Pancreas (tissue), 10 donors: ENCODE measurements around the gene LRRIQ4. TPM values are rescaled to one million over a fixed set of nuclear protein-coding genes. Genes with fewer than 3 reads are reported as not detected.

ENCODE experiments used
- ATAC-seq, 4 donors: fragments of 200-7000 bp; cut with Tn5 transposase; one replicate each; pipeline versions ENCODE4 v1.8.0 to v1.9.1; 2020; ENCODE audit warnings: mild to moderate bottlenecking in 4 of 4, moderate library complexity in 4 of 4
- DNase-seq, 6 donors: peaks; one replicate each; pipeline ENCODE4 v3.0.0-alpha.2; 2020
- FAIRE-seq: peaks from 2 replicates; lab custom pipeline; 2012; peaks lifted over from hg19 to GRCh38; lab: Jason Lieb, UNC
- H3K27ac ChIP-seq, 4 donors: fragments of 200-600 bp; sonication (generic); 1 replicate in 3 of 4; 2 replicates in 1 of 4; pipeline versions ENCODE4 v1.5.0 to v1.8.0; 2020
- H3K27me3 ChIP-seq, 4 donors: fragments of 200-600 bp; one replicate each; pipeline ENCODE4 v1.8.0; 2021
- H3K36me3 ChIP-seq, 3 donors: fragments of 200-600 bp; sonication (generic) in 1 of 3; one replicate each; pipeline versions ENCODE4 v1.5.0 to v1.8.0; 2020 to 2021
- H3K4me1 ChIP-seq, 3 donors: fragments of 200-600 bp; one replicate each; pipeline ENCODE4 v1.8.0; 2021
- H3K4me3 ChIP-seq, 4 donors: fragments of 200-600 bp; sonication (generic) in 2 of 4; one replicate each; pipeline versions ENCODE4 v1.5.0 to v1.8.0; 2020 to 2021
- H3K9me3 ChIP-seq, 4 donors: fragments of 200-600 bp; one replicate each; pipeline ENCODE4 v1.8.0; 2021
- CTCF ChIP-seq, 4 donors: fragments of 200-600 bp; sonication (generic) in 3 of 4; IDR thresholded peaks; one replicate each; pipeline versions ENCODE4 v1.5.0 to v1.8.0; 2021; ENCODE audit warnings: antibody characterized with exemption in 4 of 4
- WGBS, 2 donors: extraction: QIAGEN DNeasy Blood & Tissue Kit; methylation state at CpG; one replicate each; pipeline ENCODE4 v1.1.7; 2013; 5-methylcytosine and 5-hydroxymethylcytosine counted together
- intact Hi-C, 3 donors: fragments of 100-400 bp; cut with DNase I; formaldehyde crosslinking; loops; one replicate each; pipeline versions ENCODE4 v1.11.1 to v1.14.2; 2022
- polyA plus RNA-seq, 2 donors: library from polyadenylated mRNA; stranded (reverse); fragments of 200-250 nt; gene quantifications; one replicate each; pipeline ENCODE4 v1.2.3, GENCODE V29; 2013
- total RNA-seq, 6 donors: library from RNA; stranded (reverse); fragmentation: NEBNext Ultra II Directional in 4 of 6; extraction: Animal tissue kit (Norgen Biotek cat#: 25700) in 4 of 6; gene quantifications; one replicate each; pipeline versions ENCODE4 v1.2.1 to v1.2.4, GENCODE V29; 2021 to 2023
- donor health status: healthy with polysubstance abuse.
- donor health status: DM: no; HTN: no; CAD: no; lungs with moderate emphysema.
- donor health status: DM: no; HTN: no; CAD: no.
- donor health status: control.
- donor health status: control.
- donor health status: Bipolar disorder and iron deficiency.
- donor health status: DM: yes; HTN: yes; CAD: no.
- donor health status: DM: no; HTN: no; CAD: no.
- donor health status: DM: no; HTN: no; CAD: no.
- donor health status: DM: yes; HTN: yes; CAD: no.

The LRRIQ4 gene
- total and polyA plus RNA-seq, 8 donors, result not detected

DNA sequence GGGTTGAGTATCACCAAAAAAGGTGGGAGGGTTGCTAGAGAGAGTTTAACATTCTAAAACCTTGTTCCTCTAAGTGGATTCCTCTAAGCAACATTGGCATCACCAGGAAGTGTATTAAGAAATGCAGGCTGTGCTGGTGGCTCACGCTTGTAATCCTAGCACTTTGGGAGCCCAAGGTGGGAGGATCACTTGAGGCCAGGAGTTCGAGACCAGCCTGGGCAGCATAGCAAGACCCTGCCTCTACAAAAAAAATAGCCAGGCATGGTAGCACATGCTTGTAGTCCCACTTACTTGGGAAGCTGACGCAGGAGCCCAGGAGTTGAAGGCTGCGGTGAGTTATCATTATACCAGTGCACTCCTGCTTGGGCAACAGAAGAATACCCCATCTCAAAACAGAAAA is 34.8 kb upstream of the LRRIQ4 start:
- 75 to 97% methylated on average over 4 of the region's 4 CpGs for WGBS, 2 donors
- no peak for TF ChIP-seq CTCF (IDR thresholded peaks at IDR 0.05)

GRCh38 chr3:169780742-169781141 is 31.9 kb upstream of the LRRIQ4 start:
- TF ChIP-seq CTCF (IDR thresholded peaks at IDR 0.05), result no peak
- no peak for ATAC-seq
- Histone ChIP-seq H3K4me1 (peaks cover 3 to 6% (median 5%) of the 10 kb centered on the region in 3 donors), H3K27me3 (no peaks in the 10 kb centered on the region), H3K4me3 (no peak overlapping the region), H3K9me3 (no peaks in the 10 kb centered on the region), H3K27ac (no peak overlapping the region), H3K36me3 (peaks cover 0 to 50% (median 2%) of the 10 kb centered on the region in 3 donors)
- intact Hi-C loops, result no loop called here
- FAIRE-seq, result no peak
- no peak for DNase-seq
- WGBS, 2 donors, result 64 to 65% methylated on average over 2 of the region's 2 CpGs

More for the DNA sequence above, 34.8 kb upstream of the LRRIQ4 start:
- ATAC-seq, result no peak
- intact Hi-C loops, result no loop called here
- FAIRE-seq, result no peak
- Histone ChIP-seq H3K27me3 (no peaks in the 10 kb centered on the region), H3K4me1 (peaks cover 12 to 23% (median 22%) of the 10 kb centered on the region in 3 donors), H3K9me3 (no peaks in the 10 kb centered on the region), H3K27ac (no peak overlapping the region), H3K4me3 (no peak overlapping the region), H3K36me3 (peaks cover 0 to 42% (median 0%) of the 10 kb centered on the region in 3 donors)
- DNase-seq, result no peak

GRCh38 chr3:169781209-169781855 is 31.3 kb upstream of the LRRIQ4 start:
- no peak for TF ChIP-seq CTCF (IDR thresholded peaks at IDR 0.05)
- ATAC-seq (no peak), DNase-seq (no peak), FAIRE-seq (no peak)
- Histone ChIP-seq H3K4me1 (peaks cover 0 to 2% (median 0%) of the 10 kb centered on the region in 3 donors), H3K4me3 (no peak overlapping the region), H3K27me3 (no peaks in the 10 kb centered on the region), H3K27ac (no peak overlapping the region), H3K9me3 (no peaks in the 10 kb centered on the region), H3K36me3 (peaks cover 0 to 54% (median 2%) of the 10 kb centered on the region in 3 donors)
- intact Hi-C loops, result no loop called here
- 76 to 81% methylated on average over 4 of the region's 4 CpGs for WGBS, 2 donors

DNA sequence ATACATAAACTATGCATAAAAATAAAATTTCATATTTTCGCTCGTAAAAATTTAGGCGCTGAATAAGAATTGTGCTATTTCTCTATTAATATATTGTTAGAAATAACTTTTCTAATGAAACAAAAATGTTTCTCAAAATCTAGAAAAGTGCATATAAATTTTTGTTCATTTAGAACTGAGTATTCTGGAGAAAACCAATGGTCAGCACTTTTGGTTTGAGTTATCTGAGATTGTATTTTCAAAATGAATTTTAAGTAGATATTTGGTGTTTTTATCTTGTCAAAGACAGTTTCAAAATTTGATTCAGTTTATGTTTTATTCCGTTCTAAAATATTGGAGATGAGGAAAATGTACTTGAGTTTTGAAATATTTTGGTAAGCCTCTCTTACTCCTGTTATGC is 25.6 kb upstream of the LRRIQ4 start:
- TF ChIP-seq CTCF (IDR thresholded peaks at IDR 0.05), result no peak
- H3K4me1 ChIP-seq, result no peaks in the 10 kb centered on the region
- FAIRE-seq (no peak), ATAC-seq (no peak), DNase-seq (no peak)
- 96 to 97% methylated on average over 4 of the region's 4 CpGs for WGBS, 2 donors
- intact Hi-C loops, result no loop called here
- no peak overlapping the region for H3K4me3 ChIP-seq
- no peaks in the 10 kb centered on the region for H3K27me3 ChIP-seq
- no peaks in the 10 kb centered on the region for H3K9me3 ChIP-seq
- no peak overlapping the region for H3K27ac ChIP-seq
- H3K36me3 ChIP-seq, result peaks cover 0 to 38% (median 5%) of the 10 kb centered on the region in 3 donors

DNA sequence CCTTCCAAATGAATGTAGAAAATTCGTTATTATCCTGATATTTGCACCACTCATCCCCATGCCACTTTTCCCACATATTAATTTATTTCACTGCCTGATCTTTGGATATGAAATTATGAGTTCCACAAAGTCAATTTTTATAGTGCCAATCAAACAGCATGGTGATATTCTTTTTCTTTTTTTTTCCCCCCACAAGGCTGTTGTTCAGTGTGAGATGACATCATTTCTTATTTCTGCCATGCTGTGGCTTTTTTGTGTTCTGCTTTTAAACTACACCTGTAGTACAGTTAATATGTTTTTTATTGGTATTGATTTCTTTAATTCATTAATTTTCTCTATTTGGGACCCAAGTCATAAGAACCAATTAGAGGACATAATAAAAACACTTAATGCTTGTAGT is 24.9 kb upstream of the LRRIQ4 start:
- intact Hi-C loops, result no loop called here
- FAIRE-seq, result no peak
- WGBS, 2 donors, result 84 to 97% methylated on average over 1 of the region's 1 CpG
- H3K27ac ChIP-seq, result no peak overlapping the region
- ATAC-seq, result no peak
- no peak overlapping the region for H3K4me3 ChIP-seq
- no peaks in the 10 kb centered on the region for H3K27me3 ChIP-seq
- H3K4me1 ChIP-seq, result no peaks in the 10 kb centered on the region
- no peak for TF ChIP-seq CTCF (IDR thresholded peaks at IDR 0.05)
- no peaks in the 10 kb centered on the region for H3K9me3 ChIP-seq
- no peak for DNase-seq
- H3K36me3 ChIP-seq, result peaks cover 0 to 32% (median 5%) of the 10 kb centered on the region in 3 donors
